ENCODE data around the gene IMP4. TPM values are rescaled to one million over a fixed set of nuclear protein-coding genes. Genes with fewer than 3 reads are reported as not detected.

Gene IMP4
- total RNA-seq, 1 experiment from 2014 or later, result 101 TPM

DNA sequence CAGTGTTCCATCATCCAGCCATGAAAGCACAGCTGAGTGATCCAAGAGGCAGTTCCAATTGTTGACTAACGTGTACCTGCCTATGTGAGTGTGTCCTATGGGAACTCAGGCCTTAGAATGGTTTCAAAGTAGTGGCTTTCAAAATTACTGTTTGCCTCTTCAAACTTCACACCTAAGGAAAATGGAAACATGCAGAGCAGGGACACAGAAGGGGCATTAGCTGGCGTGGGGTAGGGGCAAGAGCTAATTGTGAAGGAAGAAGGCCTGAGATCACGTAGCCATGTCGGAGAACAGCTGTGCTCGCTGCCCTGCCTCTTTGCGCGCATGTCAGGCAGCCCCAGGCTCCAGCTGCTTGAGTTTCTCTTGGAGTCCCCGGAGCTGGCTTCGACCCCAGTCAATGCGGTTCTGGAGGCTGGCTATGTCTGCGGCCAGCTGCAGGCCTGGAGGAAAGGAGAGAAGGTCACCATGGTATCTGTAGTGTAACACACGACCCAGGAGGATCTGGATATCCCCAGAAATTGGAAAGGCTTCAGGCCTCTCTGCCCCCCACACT lies 3.8 kb upstream of the IMP4 start:
- H4K91ac ChIP-seq (ENCODE audit: insufficient read length, low read depth, low read length), result no peak overlapping the region
- H3K56ac ChIP-seq (ENCODE audit: insufficient read length, low read depth, low read length), result no peak overlapping the region
- H3K9me3 ChIP-seq (ENCODE audit: control insufficient read depth, low read depth, low read length), result no peaks in the 10 kb centered on the region
- no peak overlapping the region for H4K5ac ChIP-seq (ENCODE audit: insufficient read length, low read depth, low read length)
- no peak overlapping the region for H2AK5ac ChIP-seq (ENCODE audit: insufficient read length, low read length)
- no peak overlapping the region for H3K27ac ChIP-seq (ENCODE audit: insufficient read length, low read depth, low read length)
- no peak overlapping the region for H2BK15ac ChIP-seq (ENCODE audit: low read depth, low read length)
- Mint-ChIP-seq H3K9me3 (no peaks in the 10 kb centered on the region; a peak in 2 of 5 replicates), H3K36me3 (ENCODE audit: insufficient read depth in 1 of 3, low read depth in 3 of 3) (peaks cover 22 to 30% (median 25%) of the 10 kb centered on the region in 3 experiments), H3K4me3 (no peak overlapping the region), H3K27ac (no peak overlapping the region), H3K27me3 (ENCODE audit: low read depth) (peaks cover 12% of the 10 kb centered on the region), H3K4me1 (peaks cover 15 to 18% of the 10 kb centered on the region in 2 experiments)
- no peak overlapping the region for H3K23ac ChIP-seq (ENCODE audit: insufficient read length, low read depth, low read length)
- no peak overlapping the region for H3K4ac ChIP-seq (ENCODE audit: low read depth, low read length)
- H3K9ac ChIP-seq (ENCODE audit: extremely low read depth, insufficient read length, low read length), result no peak overlapping the region
- peaks cover 5% of the 10 kb centered on the region for H3K23me2 ChIP-seq (ENCODE audit: insufficient read length, low read depth, low read length, poor library complexity, severe bottlenecking)
- no peak overlapping the region for H2BK12ac ChIP-seq (ENCODE audit: insufficient read length, low read depth, low read length)
- H2AFZ ChIP-seq (ENCODE audit: low read length), result no peak overlapping the region
- H2BK5ac ChIP-seq (ENCODE audit: insufficient read length, low read length), result no peak overlapping the region
- H3T11ph ChIP-seq (ENCODE audit: low read length), result no peak overlapping the region
- H3K18ac ChIP-seq (ENCODE audit: insufficient read length, low read depth, low read length), result no peak overlapping the region
- no peaks in the 10 kb centered on the region for H4K20me1 ChIP-seq (ENCODE audit: control insufficient read depth, insufficient read depth, insufficient read length)
- H2BK120ac ChIP-seq (ENCODE audit: low read depth, low read length, poor library complexity, severe bottlenecking), result no peak overlapping the region
- no peak overlapping the region for H4K8ac ChIP-seq (replicated peaks; ENCODE audit: insufficient read length, low read depth, low read length)
- H3K4me2 ChIP-seq (ENCODE audit: insufficient read depth, insufficient read length, low read length), result no peak overlapping the region
- no peak overlapping the region for H3K14ac ChIP-seq (ENCODE audit: insufficient read depth, low read length)
- H3K27me3 ChIP-seq (ENCODE audit: insufficient read depth, low read length), result no peaks in the 10 kb centered on the region
- H3K79me1 ChIP-seq (ENCODE audit: insufficient read depth, low read depth, low read length, poor library complexity, severe bottlenecking), result no peaks in the 10 kb centered on the region
- DNase-seq, result no peak
- peaks cover 7% of the 10 kb centered on the region; the same call in 1 of the 2 replicates for H3K4me1 ChIP-seq (ENCODE audit: insufficient read depth, low read length)
- no peaks in the 10 kb centered on the region; the same call in 1 of the 2 replicates for H3K79me2 ChIP-seq (ENCODE audit: insufficient read depth, low read length)
- H2BK20ac ChIP-seq (ENCODE audit: low read depth, low read length, poor library complexity, severe bottlenecking), result no peak overlapping the region
- TF ChIP-seq, protein P1, sequence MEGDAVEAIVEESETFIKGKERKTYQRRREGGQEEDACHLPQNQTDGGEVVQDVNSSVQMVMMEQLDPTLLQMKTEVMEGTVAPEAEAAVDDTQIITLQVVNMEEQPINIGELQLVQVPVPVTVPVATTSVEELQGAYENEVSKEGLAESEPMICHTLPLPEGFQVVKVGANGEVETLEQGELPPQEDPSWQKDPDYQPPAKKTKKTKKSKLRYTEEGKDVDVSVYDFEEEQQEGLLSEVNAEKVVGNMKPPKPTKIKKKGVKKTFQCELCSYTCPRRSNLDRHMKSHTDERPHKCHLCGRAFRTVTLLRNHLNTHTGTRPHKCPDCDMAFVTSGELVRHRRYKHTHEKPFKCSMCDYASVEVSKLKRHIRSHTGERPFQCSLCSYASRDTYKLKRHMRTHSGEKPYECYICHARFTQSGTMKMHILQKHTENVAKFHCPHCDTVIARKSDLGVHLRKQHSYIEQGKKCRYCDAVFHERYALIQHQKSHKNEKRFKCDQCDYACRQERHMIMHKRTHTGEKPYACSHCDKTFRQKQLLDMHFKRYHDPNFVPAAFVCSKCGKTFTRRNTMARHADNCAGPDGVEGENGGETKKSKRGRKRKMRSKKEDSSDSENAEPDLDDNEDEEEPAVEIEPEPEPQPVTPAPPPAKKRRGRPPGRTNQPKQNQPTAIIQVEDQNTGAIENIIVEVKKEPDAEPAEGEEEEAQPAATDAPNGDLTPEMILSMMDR (conservative IDR thresholded peaks at IDR 0.05), result no peak
- WGBS (ENCODE audit: extremely low coverage, insufficient read length, low lambda C conversion rate), result no CpG with 5 or more reads among the region's 12 CpGs

Measured in H9 (cell line).